GM23248 (cell line): ENCODE data around the gene NAV3.

Experiments used
- EZH2 ChIP-seq: fragments of 200-600 bp; sonication (generic); IDR thresholded peaks from 2 replicates; pipeline ENCODE4 v1.6.1; 2018; ENCODE audit warnings: antibody characterized with exemption, mild to moderate bottlenecking; ENCODE audit not compliant: insufficient read depth, poor library complexity, severe bottlenecking
- EZH2phosphoT487 ChIP-seq: fragments of 200-600 bp; sonication (generic); IDR thresholded peaks from 2 replicates; pipeline ENCODE4 v1.6.1; 2018; ENCODE audit warnings: antibody characterized with exemption, moderate library complexity, mild to moderate bottlenecking, low read depth; ENCODE audit not compliant: insufficient read depth

DNA sequence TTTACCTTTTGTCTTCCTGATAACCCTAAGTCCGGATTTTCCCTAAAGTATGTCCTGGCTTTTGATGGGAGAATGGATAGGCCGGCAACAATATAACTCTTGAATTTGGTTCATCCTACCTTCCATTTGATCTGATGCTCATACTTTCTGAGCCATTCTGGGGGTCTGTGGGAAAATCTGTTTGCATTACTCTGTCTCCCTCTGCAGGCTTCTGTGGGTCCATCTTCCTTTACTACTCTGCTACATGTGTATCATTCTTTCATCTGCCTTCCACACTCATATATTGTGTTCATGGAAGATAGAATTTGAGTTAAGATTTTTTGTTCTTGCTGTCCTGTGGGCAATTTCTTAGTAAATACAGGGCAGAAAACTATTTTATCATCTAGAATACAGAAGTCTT lies 101.5 kb downstream of the NAV3 start:
- TF ChIP-seq EZH2 (no peak), EZH2phosphoT487 (no peak)
